Glutamatergic neuron (in vitro differentiated cells): ENCODE data around the gene ACOT9. TPM values are rescaled to one million over a fixed set of nuclear protein-coding genes. Genes with fewer than 3 reads are reported as not detected.
"Not testable (repeated sequence)": the region's sequence is repeated elsewhere in the genome, so short reads cannot be mapped to it uniquely, and the experiment has no call there.

Source experiments
- DNase-seq: peaks from one replicate; pipeline ENCODE4 v3.0.0; 2022
- H3K27ac Mint-ChIP-seq: one replicate; pipeline ENCODE4 v1.8.0; 2020; ENCODE audit warnings: mild to moderate bottlenecking, mixed read lengths, inconsistent platforms; ENCODE audit not compliant: unreplicated experiment
- H3K27me3 Mint-ChIP-seq: one replicate; pipeline ENCODE4 v1.8.0; 2020; ENCODE audit warnings: mild to moderate bottlenecking, moderate library complexity, mixed read lengths, inconsistent platforms; ENCODE audit not compliant: unreplicated experiment
- H3K36me3 Mint-ChIP-seq: one replicate; pipeline ENCODE4 v1.8.0; 2020; ENCODE audit warnings: mild to moderate bottlenecking, mixed read lengths, inconsistent platforms; ENCODE audit not compliant: unreplicated experiment
- H3K4me1 Mint-ChIP-seq: one replicate; pipeline ENCODE4 v1.8.0; 2020; ENCODE audit warnings: mild to moderate bottlenecking, low read depth, mixed read lengths, inconsistent platforms; ENCODE audit not compliant: unreplicated experiment
- H3K4me3 Mint-ChIP-seq: one replicate; pipeline ENCODE4 v1.8.0; 2020; ENCODE audit warnings: mild to moderate bottlenecking, mixed read lengths, inconsistent platforms; ENCODE audit not compliant: unreplicated experiment
- H3K9me3 Mint-ChIP-seq: one replicate; pipeline ENCODE4 v1.8.0; 2020; ENCODE audit warnings: mild to moderate bottlenecking, moderate library complexity, mixed read lengths, inconsistent platforms; ENCODE audit not compliant: unreplicated experiment
- total RNA-seq: library from RNA; stranded (reverse); fragmentation: NEBNext Ultra II Directional; extraction: Animal tissue kit (Norgen Biotek cat#: 25700); gene quantifications from one replicate; pipeline ENCODE4 v1.2.1, GENCODE V29; 2021; ENCODE audit not compliant: unreplicated experiment
- TF ChIP-seq, protein P1 (sequence below): fragments of 200-600 bp; sonication (generic); IDR thresholded peaks from one replicate; pipeline ENCODE4 v1.5.0; 2021; ENCODE audit not compliant: partially characterized antibody, unreplicated experiment

Gene ACOT9
- total RNA-seq, 1 donor from 2014 or later: 20.5 TPM

DNA sequence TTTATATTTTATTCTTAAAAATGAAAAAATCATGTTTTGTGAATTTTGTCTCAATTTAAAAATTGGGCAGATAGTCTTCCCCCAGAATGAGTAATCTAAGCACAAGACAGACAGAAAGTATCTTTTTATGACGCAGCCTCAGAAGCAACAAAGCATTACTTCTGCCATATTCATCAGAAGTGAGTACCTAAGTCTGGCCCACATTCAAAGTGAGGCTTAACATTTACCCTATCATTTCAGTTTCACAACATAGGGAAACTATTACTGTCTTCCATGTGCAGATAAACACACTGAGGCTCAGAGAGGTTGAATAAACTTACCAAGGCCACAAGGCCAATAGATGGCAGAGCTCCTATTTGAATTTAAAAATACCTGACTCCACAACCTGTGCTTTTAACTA, 80.2 kb downstream of the ACOT9 start:
- Mint-ChIP-seq H3K27ac (no peak overlapping the region), H3K9me3 (no peaks in the 10 kb centered on the region), H3K36me3 (no peaks in the 10 kb centered on the region), H3K4me1 (no peaks in the 10 kb centered on the region), H3K27me3 (no peaks in the 10 kb centered on the region), H3K4me3 (no peak overlapping the region)
- DNase-seq: no peak
- TF ChIP-seq, protein P1, sequence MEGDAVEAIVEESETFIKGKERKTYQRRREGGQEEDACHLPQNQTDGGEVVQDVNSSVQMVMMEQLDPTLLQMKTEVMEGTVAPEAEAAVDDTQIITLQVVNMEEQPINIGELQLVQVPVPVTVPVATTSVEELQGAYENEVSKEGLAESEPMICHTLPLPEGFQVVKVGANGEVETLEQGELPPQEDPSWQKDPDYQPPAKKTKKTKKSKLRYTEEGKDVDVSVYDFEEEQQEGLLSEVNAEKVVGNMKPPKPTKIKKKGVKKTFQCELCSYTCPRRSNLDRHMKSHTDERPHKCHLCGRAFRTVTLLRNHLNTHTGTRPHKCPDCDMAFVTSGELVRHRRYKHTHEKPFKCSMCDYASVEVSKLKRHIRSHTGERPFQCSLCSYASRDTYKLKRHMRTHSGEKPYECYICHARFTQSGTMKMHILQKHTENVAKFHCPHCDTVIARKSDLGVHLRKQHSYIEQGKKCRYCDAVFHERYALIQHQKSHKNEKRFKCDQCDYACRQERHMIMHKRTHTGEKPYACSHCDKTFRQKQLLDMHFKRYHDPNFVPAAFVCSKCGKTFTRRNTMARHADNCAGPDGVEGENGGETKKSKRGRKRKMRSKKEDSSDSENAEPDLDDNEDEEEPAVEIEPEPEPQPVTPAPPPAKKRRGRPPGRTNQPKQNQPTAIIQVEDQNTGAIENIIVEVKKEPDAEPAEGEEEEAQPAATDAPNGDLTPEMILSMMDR: no peak

- TF ChIP-seq, protein P1: no peak
- Mint-ChIP-seq H3K4me1 (no peaks in the 10 kb centered on the region), H3K27me3 (no peaks in the 10 kb centered on the region), H3K27ac (no peak overlapping the region), H3K36me3 (no peaks in the 10 kb centered on the region), H3K9me3 (no peaks in the 10 kb centered on the region), H3K4me3 (no peak overlapping the region)
- DNase-seq: no peak
Measured at GRCh38 chrX:23662187-23662586, 80.9 kb downstream of the ACOT9 start.

DNA sequence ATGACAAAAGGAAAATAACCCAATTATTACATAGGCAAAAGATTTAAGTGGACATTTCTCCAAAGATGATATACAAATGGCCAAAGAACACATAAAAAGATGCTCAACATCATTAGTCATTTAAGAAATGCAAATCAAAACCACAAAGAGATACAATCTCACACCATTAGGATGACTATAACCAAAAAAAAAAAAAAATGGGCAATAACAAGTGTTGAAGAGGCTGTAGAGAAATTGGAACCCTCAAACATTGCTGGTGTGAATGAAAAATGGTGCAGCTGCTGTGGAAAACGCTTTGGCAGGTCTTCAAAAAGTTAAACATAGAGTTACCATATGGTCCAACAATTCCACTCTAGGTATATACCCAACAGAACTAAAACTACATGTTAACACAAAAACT, 81.4 kb downstream of the ACOT9 start:
- TF ChIP-seq, protein P1: no peak
- H3K36me3 Mint-ChIP-seq: no peaks in the 10 kb centered on the region
- H3K27me3 Mint-ChIP-seq: no peaks in the 10 kb centered on the region
- H3K4me3 Mint-ChIP-seq: no peak overlapping the region
- no peak overlapping the region for H3K27ac Mint-ChIP-seq
- DNase-seq: no peak
- no peaks in the 10 kb centered on the region for H3K9me3 Mint-ChIP-seq
- no peaks in the 10 kb centered on the region for H3K4me1 Mint-ChIP-seq

GRCh38 chrX:23660766-23661132, 82.3 kb downstream of the ACOT9 start:
- Mint-ChIP-seq H3K9me3 (no peaks in the 10 kb centered on the region), H3K4me1 (no peaks in the 10 kb centered on the region), H3K36me3 (no peaks in the 10 kb centered on the region), H3K27ac (no peak overlapping the region), H3K4me3 (no peak overlapping the region), H3K27me3 (no peaks in the 10 kb centered on the region)
- DNase-seq: no peak
- TF ChIP-seq, protein P1: no peak

- not testable (repeated sequence) for H3K4me1 Mint-ChIP-seq, H3K27ac Mint-ChIP-seq, H3K9me3 Mint-ChIP-seq, H3K36me3 Mint-ChIP-seq, H3K27me3 Mint-ChIP-seq, H3K4me3 Mint-ChIP-seq, DNase-seq
Measured at GRCh38 chrX:23660083-23660765, 82.9 kb downstream of the ACOT9 start.

DNA sequence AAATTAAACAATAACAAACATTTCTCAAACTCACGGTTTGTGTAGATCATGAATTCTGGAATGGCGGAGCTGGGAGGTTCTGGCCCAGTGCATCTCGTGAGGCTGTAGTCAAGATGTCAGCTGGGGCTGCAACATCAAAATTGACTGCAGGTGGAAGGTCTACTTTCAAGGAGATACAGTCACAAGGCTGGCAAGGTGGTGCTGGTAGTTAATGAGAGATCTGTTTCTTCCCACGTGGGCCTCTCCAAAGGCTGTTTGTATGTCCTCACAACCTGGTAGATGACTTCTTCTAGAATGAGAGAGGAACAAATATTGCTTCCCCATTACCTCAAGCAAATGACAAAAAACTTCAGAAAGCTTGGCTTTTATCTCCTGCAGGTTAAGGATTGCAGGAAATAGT, 83.7 kb downstream of the ACOT9 start:
- Mint-ChIP-seq H3K36me3 (no peaks in the 10 kb centered on the region), H3K27me3 (no peaks in the 10 kb centered on the region), H3K4me1 (no peaks in the 10 kb centered on the region), H3K4me3 (no peak overlapping the region), H3K9me3 (no peaks in the 10 kb centered on the region), H3K27ac (no peak overlapping the region)
- TF ChIP-seq, protein P1: no peak
- DNase-seq: no peak
